ENCODE measurements around the gene RFX5.

DNA sequence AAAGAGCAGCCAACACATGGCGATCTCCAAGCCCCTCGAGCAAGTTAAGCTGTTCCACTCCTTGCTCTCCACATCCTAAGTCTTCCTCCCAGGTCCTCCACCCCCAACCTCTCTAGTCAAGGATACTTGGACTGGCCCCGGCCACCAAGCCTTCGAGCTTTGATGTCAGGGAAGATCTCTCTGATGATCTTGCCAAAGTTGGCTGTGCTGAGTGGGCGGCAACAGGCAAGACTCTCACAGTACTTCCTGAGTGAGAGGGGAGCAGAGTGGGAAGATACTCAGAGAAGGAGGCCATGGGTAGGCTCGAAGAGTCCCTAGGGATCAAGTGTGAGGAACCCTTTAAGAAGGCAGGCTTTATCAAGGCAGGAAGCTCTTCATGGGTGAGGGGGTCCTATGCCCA, 2.8 kb downstream of the RFX5 start:
- TF ChIP-seq CTCF (IDR thresholded peaks at IDR 0.05; ENCODE audit: insufficient read depth, low read depth, low read length) = no peak
- no peak for TF ChIP-seq EZH2 (IDR thresholded peaks at IDR 0.05; ENCODE audit: insufficient read depth, low read length)
